NCI-H2196 treated with DMSO at 0.1 percent for 48 hours (cell line): ENCODE data around the gene OR10G6.
"Not testable (repeated sequence)": the region's sequence is repeated elsewhere in the genome, so short reads cannot be mapped to it uniquely, and the experiment has no call there.

Experiments
- DNase-seq: peaks from one replicate; lab custom pipeline; 2025; ENCODE audit not compliant: unreplicated experiment; lab: John Stamatoyannopoulos, UW

OR10G6 gene

GRCh38 chr11:123995119-123995518 lies at the start of gene OR10G6:
TSS of gene OR10G6 (minus strand) at chr11:123995161. CDS start at chr11:123995161, 0 bp downstream.
- no peak for DNase-seq

GRCh38 chr11:124043420-124043819 lies 48.5 kb upstream of the OR10G6 start:
- DNase-seq: no peak

- no peak for DNase-seq
Measured at GRCh38 chr11:124041254-124041653, 46.3 kb upstream of the OR10G6 start, which contains the start of gene OR10G7. TSS of gene OR10G7 (minus strand) at chr11:124041325. CDS start at chr11:124039001, 2,324 bp downstream.

GRCh38 chr11:124039557-124039956 lies 44.6 kb upstream of the OR10G6 start:
- no peak for DNase-seq

- DNase-seq: no peak
Measured at GRCh38 chr11:124036666-124037065, 41.7 kb upstream of the OR10G6 start.

- DNase-seq: no peak
Measured at GRCh38 chr11:124026498-124026897, 31.5 kb upstream of the OR10G6 start, which contains the start of gene OR10G8. TSS of gene OR10G8 (plus strand) at chr11:124026798. CDS start at chr11:124029623, 2,825 bp downstream.

GRCh38 chr11:124015837-124016236 lies 20.9 kb upstream of the OR10G6 start:
- not testable (repeated sequence) for DNase-seq

GRCh38 chr11:124012697-124013096 lies 17.7 kb upstream of the OR10G6 start, which contains the start of gene OR10G4:
TSS of gene OR10G4 (plus strand) at chr11:124012997. CDS start at chr11:124015575, 2,578 bp downstream.
- no peak for DNase-seq

- no peak for DNase-seq
Measured at GRCh38 chr11:123979311-123979710, 15.7 kb downstream of the OR10G6 start.

- no peak for DNase-seq
Measured at GRCh38 chr11:123977731-123978347, 17.1 kb downstream of the OR10G6 start, which contains the start of gene OR10S1. TSS of gene OR10S1 (minus strand) at chr11:123977781. CDS start at chr11:123977664, 117 bp downstream.

- no peak for DNase-seq
Measured at GRCh38 chr11:123976770-123977560, 18.0 kb downstream of the OR10G6 start.

- no peak for DNase-seq
Measured at GRCh38 chr11:123973816-123974215, 21.1 kb downstream of the OR10G6 start.

GRCh38 chr11:123956752-123957151 lies 38.2 kb downstream of the OR10G6 start:
- no peak for DNase-seq

GRCh38 chr11:123945132-123945531 lies 49.8 kb downstream of the OR10G6 start:
- no peak for DNase-seq
